Measurements from ENCODE around the gene CAPN8.

Gene CAPN8

DNA sequence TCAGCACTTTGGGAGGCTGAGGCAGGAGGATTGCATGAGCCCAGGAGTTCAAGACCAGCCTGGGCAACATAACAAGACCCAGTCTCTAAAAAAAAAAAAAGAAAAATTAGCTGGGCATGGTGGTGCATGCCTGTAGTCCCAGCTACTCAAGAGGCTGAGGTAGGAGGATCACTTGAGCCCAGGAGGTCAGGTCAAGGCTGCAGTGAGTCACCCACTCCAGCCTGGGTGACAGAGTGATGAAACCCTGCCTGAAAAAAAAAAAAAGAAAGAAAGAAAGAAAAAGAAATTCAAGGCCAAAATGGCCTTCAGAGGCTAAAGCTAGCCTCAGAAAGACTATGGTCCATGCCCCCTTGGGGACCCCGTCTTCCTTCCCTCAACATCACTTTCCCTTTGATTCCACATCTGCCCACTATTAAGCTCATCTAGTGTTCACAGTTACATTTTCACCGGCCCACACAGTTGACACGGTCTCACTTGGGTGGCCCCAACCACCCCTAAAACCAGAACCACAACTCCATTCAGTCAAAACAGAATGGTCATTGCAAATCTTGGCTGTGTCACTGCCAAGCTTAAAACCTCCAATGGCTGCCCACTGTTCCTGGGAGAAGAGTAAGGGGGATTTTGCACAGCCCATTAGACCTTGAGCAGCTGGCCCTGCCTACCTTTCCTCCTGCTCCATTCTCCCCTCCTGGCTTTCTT lies 2.1 kb upstream of the CAPN8 start:
- TF ChIP-seq, protein P1, sequence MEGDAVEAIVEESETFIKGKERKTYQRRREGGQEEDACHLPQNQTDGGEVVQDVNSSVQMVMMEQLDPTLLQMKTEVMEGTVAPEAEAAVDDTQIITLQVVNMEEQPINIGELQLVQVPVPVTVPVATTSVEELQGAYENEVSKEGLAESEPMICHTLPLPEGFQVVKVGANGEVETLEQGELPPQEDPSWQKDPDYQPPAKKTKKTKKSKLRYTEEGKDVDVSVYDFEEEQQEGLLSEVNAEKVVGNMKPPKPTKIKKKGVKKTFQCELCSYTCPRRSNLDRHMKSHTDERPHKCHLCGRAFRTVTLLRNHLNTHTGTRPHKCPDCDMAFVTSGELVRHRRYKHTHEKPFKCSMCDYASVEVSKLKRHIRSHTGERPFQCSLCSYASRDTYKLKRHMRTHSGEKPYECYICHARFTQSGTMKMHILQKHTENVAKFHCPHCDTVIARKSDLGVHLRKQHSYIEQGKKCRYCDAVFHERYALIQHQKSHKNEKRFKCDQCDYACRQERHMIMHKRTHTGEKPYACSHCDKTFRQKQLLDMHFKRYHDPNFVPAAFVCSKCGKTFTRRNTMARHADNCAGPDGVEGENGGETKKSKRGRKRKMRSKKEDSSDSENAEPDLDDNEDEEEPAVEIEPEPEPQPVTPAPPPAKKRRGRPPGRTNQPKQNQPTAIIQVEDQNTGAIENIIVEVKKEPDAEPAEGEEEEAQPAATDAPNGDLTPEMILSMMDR (IDR thresholded peaks at IDR 0.05; ENCODE audit: insufficient read depth, low read length, poor library complexity, severe bottlenecking): no peak
- DNase-seq (ENCODE audit: extremely low read depth, insufficient read length): no peak
- Histone ChIP-seq H3K36me3 (ENCODE audit: control insufficient read depth, insufficient read depth, low read length) (no peaks in the 10 kb centered on the region), H3K27me3 (replicated peaks; ENCODE audit: control insufficient read depth, insufficient read depth, low read length) (peaks cover 4% of the 10 kb centered on the region), H3K4me3 (replicated peaks; ENCODE audit: low read depth, low read length) (no peak overlapping the region)

DNA sequence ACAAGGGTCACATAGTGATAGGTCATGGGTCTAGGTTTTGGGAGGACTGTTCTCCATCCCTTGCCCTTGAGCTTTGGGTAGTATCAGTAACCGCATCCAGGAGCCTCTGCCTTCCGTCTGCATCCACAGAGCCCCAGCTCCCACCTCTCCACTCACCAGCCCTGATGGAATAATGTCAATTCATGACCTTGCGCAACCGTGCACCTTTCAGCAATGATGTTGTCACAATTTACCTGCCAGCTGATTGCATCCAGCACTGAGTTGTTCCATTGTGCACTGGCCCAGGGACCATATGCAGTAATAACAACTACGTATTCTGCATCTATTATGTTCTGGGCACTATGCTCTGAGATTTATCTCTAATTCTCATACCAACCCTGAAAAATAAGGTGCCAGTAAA lies 1.4 kb downstream of the CAPN8 start:
- peaks cover 2% of the 10 kb centered on the region for H3K27me3 ChIP-seq (replicated peaks; ENCODE audit: control insufficient read depth, insufficient read depth, low read length)
- no peak overlapping the region for H3K4me3 ChIP-seq (replicated peaks; ENCODE audit: low read depth, low read length)
- DNase-seq (ENCODE audit: extremely low read depth, insufficient read length): no peak
- no peaks in the 10 kb centered on the region for H3K36me3 ChIP-seq (ENCODE audit: control insufficient read depth, insufficient read depth, low read length)
- TF ChIP-seq, protein P1 (IDR thresholded peaks at IDR 0.05; ENCODE audit: insufficient read depth, low read length, poor library complexity, severe bottlenecking): no peak

DNA sequence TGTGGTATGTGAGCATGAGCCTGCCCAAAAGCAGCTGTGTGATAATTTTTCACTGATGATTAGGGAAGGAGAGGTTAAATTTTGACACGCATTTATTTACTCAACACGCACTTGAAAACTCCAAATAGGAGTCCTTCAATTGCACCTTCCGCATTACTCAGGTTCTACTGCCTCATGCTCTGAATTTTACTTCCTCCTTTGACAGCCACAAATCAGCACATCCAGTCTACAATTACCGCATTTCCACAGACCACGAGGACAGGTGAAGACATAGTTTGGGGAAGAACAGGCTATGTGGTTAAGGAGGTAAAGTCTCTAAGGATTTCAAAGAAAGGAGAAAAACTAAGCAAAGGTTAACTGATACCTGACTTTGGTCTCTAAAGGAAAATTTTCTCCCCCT lies 2.6 kb downstream of the CAPN8 start:
- Histone ChIP-seq H3K36me3 (ENCODE audit: control insufficient read depth, insufficient read depth, low read length) (no peaks in the 10 kb centered on the region), H3K27me3 (replicated peaks; ENCODE audit: control insufficient read depth, insufficient read depth, low read length) (peaks cover 2% of the 10 kb centered on the region), H3K4me3 (replicated peaks; ENCODE audit: low read depth, low read length) (no peak overlapping the region)
- TF ChIP-seq, protein P1 (IDR thresholded peaks at IDR 0.05; ENCODE audit: insufficient read depth, low read length, poor library complexity, severe bottlenecking): no peak
- no peak for DNase-seq (ENCODE audit: extremely low read depth, insufficient read length)

DNA sequence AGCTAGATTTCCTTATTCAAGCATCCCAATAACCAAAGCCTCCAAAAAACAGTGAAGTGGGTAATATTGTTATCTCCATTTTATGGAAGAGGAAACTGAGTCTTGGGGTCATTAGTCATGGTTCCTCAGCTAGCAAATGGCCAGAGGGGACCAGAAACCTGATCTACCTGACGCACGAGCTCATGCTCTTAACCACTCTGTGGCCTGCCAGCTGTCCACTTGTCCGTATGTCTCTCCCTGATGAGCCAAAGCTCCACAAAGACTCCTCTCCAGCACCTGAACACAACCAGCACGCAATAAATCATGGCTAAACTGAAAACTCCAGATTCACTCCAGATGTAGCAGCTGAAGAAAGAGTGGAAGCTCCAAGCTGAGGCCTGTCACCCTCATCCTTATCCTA lies 5.8 kb downstream of the CAPN8 start:
- no peak for DNase-seq (ENCODE audit: extremely low read depth, insufficient read length)
- no peaks in the 10 kb centered on the region; the same call in none of the 2 replicates for H3K27me3 ChIP-seq (replicated peaks; ENCODE audit: control insufficient read depth, insufficient read depth, low read length)
- H3K4me3 ChIP-seq (replicated peaks; ENCODE audit: low read depth, low read length): no peak overlapping the region
- no peaks in the 10 kb centered on the region for H3K36me3 ChIP-seq (ENCODE audit: control insufficient read depth, insufficient read depth, low read length)
- TF ChIP-seq, protein P1 (IDR thresholded peaks at IDR 0.05; ENCODE audit: insufficient read depth, low read length, poor library complexity, severe bottlenecking): no peak

DNA sequence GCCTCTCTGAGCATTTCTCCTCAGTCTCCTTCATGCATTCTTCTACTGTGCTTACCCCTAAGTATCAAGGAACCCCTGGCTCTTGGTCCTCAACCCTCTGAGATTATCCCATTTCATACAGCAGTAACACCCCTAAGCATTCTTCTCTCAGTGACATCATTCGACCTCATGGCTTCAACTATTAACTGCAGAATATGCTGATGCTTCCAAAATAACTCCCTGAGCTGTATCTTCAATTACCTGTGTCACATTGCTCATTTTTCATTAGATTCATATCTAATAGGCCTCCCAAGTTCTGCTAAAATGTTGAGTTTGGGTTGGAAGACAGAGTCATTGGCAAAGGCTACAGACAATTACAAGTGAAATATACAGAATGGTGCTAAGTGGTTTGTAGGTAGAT lies 7.5 kb downstream of the CAPN8 start:
- TF ChIP-seq, protein P1 (IDR thresholded peaks at IDR 0.05; ENCODE audit: insufficient read depth, low read length, poor library complexity, severe bottlenecking): no peak
- Histone ChIP-seq H3K36me3 (ENCODE audit: control insufficient read depth, insufficient read depth, low read length) (no peaks in the 10 kb centered on the region), H3K4me3 (replicated peaks; ENCODE audit: low read depth, low read length) (no peak overlapping the region), H3K27me3 (replicated peaks; ENCODE audit: control insufficient read depth, insufficient read depth, low read length) (no peaks in the 10 kb centered on the region; the same call in 1 of the 2 replicates)
- DNase-seq (ENCODE audit: extremely low read depth, insufficient read length): no peak

DNA sequence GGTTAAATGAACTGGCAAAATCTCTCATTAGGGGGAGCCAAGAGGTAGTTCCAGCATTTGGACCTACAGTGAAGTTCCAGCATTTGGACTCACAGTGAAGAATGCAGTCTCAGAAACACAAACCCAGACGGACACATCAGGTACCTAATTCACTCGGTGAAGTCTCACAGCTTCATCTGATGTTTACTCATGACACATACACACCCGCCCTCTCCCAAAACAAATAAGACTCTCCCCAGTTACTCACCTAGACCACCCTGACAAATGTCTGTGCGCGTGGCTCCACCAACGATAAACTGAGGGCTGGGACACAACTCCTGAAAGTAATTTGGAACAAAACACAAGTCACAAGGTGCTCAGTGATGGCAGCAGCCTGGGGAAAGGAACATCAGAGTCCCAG lies 11.4 kb downstream of the CAPN8 start:
- H3K4me3 ChIP-seq (replicated peaks; ENCODE audit: low read depth, low read length): no peak overlapping the region
- H3K36me3 ChIP-seq (ENCODE audit: control insufficient read depth, insufficient read depth, low read length): no peaks in the 10 kb centered on the region
- DNase-seq (ENCODE audit: extremely low read depth, insufficient read length): no peak
- TF ChIP-seq, protein P1 (IDR thresholded peaks at IDR 0.05; ENCODE audit: insufficient read depth, low read length, poor library complexity, severe bottlenecking): no peak
- H3K27me3 ChIP-seq (replicated peaks; ENCODE audit: control insufficient read depth, insufficient read depth, low read length): no peaks in the 10 kb centered on the region

All from GM06990 (cell line).